CD4-positive, alpha-beta T cell treated with Interleukin-4 for 1 hour (primary cell): ENCODE results near the gene GAREM1.
"Not testable (repeated sequence)": the region's sequence is repeated elsewhere in the genome, so short reads cannot be mapped to it uniquely, and the experiment has no call there.

ENCODE experiments used
- DNase-seq, 2 donors: peaks; one replicate each; pipeline ENCODE4 v3.0.0-alpha.2; 2020 to 2022

The GAREM1 gene

GRCh38 chr18:32470714-32471633 is at the start of gene GAREM1:
Gene GAREM1, minus strand, starts transcription at chr18:32470882. Its CDS starts 454 bp downstream, at chr18:32470428.
- peak; percentile 77 to 83 for DNase-seq

GRCh38 chr18:32511147-32511546 is 40.5 kb upstream of the GAREM1 start:
- DNase-seq = no peak

- DNase-seq = no peak
Measured at GRCh38 chr18:32509111-32509510, 38.4 kb upstream of the GAREM1 start.

DNA sequence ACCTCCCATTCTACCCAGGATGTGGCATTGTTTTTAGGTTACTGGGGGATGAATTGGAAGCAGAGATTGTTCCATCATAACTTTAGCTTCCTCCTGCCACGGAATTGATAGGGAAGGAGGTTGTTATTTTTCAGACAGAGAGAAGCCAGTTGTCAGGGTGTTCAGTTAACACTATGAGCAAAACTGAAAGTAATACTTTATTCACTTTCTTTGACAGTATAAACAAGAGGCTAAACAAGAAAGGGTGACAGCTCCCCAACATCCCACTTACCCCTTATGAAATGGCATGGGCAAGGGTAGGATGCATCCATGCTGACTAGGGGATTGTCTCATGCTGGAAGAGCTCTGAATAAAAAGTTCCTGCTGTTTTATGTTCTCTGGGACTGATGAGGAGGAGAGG is 36.4 kb upstream of the GAREM1 start:
- DNase-seq = no peak

DNA sequence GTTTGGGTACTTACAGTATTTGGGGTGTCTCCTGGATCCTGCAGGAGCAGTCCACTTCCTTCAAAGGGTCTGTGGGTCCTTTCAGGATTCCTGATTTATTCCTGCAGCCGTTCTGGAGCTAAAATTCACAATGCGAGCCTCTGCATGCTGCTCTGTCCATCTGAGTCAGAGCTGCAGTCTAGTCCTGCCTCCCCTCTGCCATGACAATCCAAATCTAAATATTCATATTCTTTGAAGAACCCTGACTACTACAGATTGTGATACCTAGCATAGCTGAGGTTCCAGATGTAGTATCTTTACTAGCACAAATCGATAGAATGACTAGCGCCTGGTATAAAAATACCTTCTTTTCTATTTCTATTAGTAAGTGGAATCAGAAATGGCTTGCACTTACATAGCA is 31.3 kb upstream of the GAREM1 start:
- DNase-seq = no peak

- DNase-seq = not testable (repeated sequence)
Measured at GRCh38 chr18:32501242-32501641, 30.6 kb upstream of the GAREM1 start.

GRCh38 chr18:32483002-32483401 is 12.3 kb upstream of the GAREM1 start:
- DNase-seq = no peak

DNA sequence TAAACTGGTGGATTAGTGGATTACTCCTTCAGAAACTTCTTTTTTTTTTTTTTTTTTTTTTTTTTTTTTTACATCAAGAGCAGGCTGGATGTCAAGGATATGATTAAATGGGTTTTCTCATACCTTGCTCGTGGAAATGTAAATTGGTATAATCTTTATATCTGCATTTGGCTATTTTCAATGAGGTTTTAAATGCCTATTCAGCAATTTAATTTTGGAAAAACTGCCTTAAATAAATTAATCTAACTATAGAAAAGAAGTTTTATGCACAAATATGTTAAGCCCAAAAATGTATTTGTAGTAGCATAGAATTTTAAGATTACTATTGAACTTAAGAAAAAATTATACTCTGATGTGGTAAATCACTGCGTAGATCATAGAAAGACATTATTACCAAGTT is 11.4 kb upstream of the GAREM1 start:
- no peak for DNase-seq

GRCh38 chr18:32480581-32480980 is 9.9 kb upstream of the GAREM1 start:
- no peak for DNase-seq

GRCh38 chr18:32478807-32479206 is 8.1 kb upstream of the GAREM1 start:
- DNase-seq = no peak

GRCh38 chr18:32478317-32478716 is 7.6 kb upstream of the GAREM1 start:
- no peak for DNase-seq

- no peak for DNase-seq
Measured at GRCh38 chr18:32476106-32476505, 5.4 kb upstream of the GAREM1 start.

DNA sequence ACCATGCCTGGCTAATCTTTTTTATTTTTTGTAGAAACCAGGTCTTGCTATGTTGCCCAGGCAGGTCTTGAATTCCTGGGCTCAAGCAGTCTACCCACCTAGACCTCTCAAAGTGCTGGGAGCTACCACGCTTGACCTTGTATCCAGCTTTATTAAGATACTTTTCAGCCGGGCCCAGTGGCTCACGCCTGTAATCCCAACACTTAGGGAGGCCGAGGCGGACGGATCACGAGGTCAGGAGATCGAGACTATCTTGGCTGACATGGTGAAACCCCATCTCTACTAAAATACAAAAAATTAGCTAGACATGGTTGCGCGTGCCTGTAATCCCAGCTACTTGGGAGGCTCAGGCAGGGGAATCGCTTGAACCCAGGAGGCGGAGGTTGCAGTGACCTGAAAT is 4.4 kb upstream of the GAREM1 start:
- DNase-seq = not testable (repeated sequence)

- no peak for DNase-seq
Measured at GRCh38 chr18:32473325-32473724, 2.6 kb upstream of the GAREM1 start.

- no peak for DNase-seq
Measured at GRCh38 chr18:32472841-32473240, 2.2 kb upstream of the GAREM1 start.

- no peak for DNase-seq
Measured at GRCh38 chr18:32470460-32470713, 295 bp downstream of the GAREM1 start.

DNA sequence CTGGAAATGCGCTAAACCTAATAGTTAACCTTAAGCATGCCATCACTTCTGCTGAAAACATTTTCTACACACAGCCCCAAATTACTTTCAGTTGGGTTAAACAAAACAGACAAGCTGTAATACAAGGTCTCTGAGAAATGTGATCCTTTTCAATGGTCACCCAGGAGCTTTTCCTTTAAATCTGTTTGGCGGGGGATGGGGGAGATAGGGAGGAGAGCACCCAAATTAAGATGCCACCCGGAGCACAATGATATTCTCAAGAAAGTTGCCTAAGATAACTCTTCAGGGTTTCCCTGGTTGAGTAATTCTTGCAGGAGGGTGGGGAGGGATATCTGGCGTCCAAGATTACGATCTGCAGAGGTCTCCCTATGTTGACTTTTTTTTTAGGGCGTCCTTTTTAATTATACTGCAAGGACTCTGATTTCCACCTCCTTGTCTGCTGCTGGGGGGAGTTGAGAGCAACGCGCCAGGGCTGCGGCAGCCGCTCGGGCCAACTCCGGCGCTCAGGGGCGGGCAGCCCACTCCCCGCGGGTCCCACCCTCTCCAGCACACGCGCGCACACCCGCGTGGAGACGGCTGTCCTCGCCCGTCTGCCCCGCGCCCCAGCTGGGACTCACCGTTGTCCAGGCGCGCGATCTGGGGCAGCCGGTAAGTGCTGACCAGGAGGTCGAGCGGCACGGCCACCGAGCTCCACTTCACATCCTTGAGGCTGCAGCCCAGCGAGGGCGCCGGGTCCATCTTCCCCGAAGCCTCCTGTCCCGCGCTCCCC is 807 bp downstream of the GAREM1 start:
- no peak for DNase-seq

GRCh38 chr18:32469190-32469651 is 1.5 kb downstream of the GAREM1 start:
- DNase-seq = no peak

- no peak for DNase-seq
Measured at GRCh38 chr18:32468147-32468845, 2.4 kb downstream of the GAREM1 start.

DNA sequence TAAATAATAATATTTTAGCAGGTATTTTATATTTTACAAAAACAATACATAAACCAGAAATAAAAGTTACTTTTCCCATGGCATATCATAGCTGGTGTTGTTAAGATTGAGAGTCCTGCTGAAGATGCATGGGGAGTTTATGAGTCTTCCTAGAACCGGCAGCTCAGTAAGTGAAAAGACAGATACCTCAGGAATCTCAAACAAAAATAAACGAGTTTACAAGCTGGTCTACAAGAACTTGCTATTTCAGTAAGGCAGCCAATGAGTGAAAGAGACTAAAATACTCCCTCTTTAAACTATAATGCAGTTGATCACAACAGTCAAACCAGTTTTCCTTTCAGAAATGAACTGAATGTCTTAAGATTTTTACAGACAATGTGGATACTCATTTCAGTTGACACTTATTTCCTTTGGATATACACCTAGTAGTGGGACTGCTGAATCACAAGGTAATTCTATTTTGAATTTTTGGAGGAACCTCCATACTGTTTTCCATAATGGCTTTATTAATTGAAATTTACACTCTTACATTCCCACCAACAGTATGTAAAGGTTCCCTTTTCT is 8.9 kb downstream of the GAREM1 start:
- DNase-seq = no peak

GRCh38 chr18:32460171-32460731 is 10.4 kb downstream of the GAREM1 start:
- DNase-seq = no peak

GRCh38 chr18:32459361-32460101 is 11.2 kb downstream of the GAREM1 start:
- DNase-seq = no peak
